Thoracic aorta endothelial cell (primary cell): ENCODE data around the gene LRRC7. TPM values are rescaled to one million over a fixed set of nuclear protein-coding genes. Genes with fewer than 3 reads are reported as not detected.

Experiments
- total RNA-seq: library from RNA; depleted of rRNA; stranded (reverse); fragments of >200 nt; gene quantifications from 2 replicates; pipeline ENCODE4 v1.2.3, GENCODE V29; 2012

LRRC7 gene
- under 0.01 TPM in 2 replicates for total RNA-seq

GRCh38 chr1:69567652-69568420 is at the start of gene LRRC7:
TSS of gene LRRC7 (plus strand) at chr1:69567922. CDS start at chr1:69568640, 718 bp downstream.

